ENCODE data around the gene FXYD7. TPM values are rescaled to one million over a fixed set of nuclear protein-coding genes. Genes with fewer than 3 reads are reported as not detected.

Gene FXYD7
- total and polyA plus RNA-seq, 2 of the 4 experiments (the other 2 are of a cell fraction), result 0.31 TPM; not detected in 1

- Histone ChIP-seq H3K9ac (ENCODE audit: low read depth, low read length) (no peak overlapping the region), H3K4ac (ENCODE audit: low read depth, low read length) (no peak overlapping the region), H3K23ac (ENCODE audit: low read depth, low read length) (no peak overlapping the region), H3K14ac (replicated peaks; ENCODE audit: low read depth, low read length) (no peak overlapping the region), H3K18ac (ENCODE audit: low read depth, low read length) (no peak overlapping the region), H2AK9ac (replicated peaks; ENCODE audit: low read depth, low read length, poor library complexity) (no peak overlapping the region), H3K4me2 (ENCODE audit: low read depth, low read length) (no peak overlapping the region), H3K56ac (ENCODE audit: extremely low read depth, insufficient read depth, low read length) (no peak overlapping the region), H4K8ac (ENCODE audit: low read depth in 2 of 2, low read length in 2 of 2) (no peak overlapping the region), H3K79me1 (ENCODE audit: low read depth in 1 of 2, low read length in 2 of 2) (no peaks in the 10 kb centered on the region), H2BK5ac (ENCODE audit: low read depth, low read length, poor library complexity, severe bottlenecking) (no peak overlapping the region), H2AK5ac (ENCODE audit: low read depth, low read length) (no peak overlapping the region), H2BK120ac (ENCODE audit: low read depth, low read length) (no peak overlapping the region), H3K9me1 (ENCODE audit: insufficient read depth, low read length) (no peaks in the 10 kb centered on the region), H3K36me3 (ENCODE audit: control insufficient read depth, insufficient read depth, low read length) (no peaks in the 10 kb centered on the region), H4K20me1 (ENCODE audit: insufficient read depth, low read length) (no peaks in the 10 kb centered on the region), H2AFZ (replicated peaks; ENCODE audit: low read length, poor library complexity) (no peak overlapping the region), H3K4me1 (ENCODE audit: control insufficient read depth, insufficient read depth, low read length) (no peaks in the 10 kb centered on the region), H4K91ac (ENCODE audit: insufficient read depth, low read depth, low read length) (no peak overlapping the region), H3K27ac (ENCODE audit: insufficient read depth, low read length) (no peak overlapping the region), H4K5ac (ENCODE audit: low read depth, low read length) (no peak overlapping the region), H3K9me3 (ENCODE audit: control insufficient read depth, insufficient read depth, low read length) (no peaks in the 10 kb centered on the region), H3K4me3 (ENCODE audit: insufficient read depth, low read depth, low read length) (no peak overlapping the region), H3K27me3 (ENCODE audit: control insufficient read depth, insufficient read depth, low read length) (peaks cover 3% of the 10 kb centered on the region; the same call in 1 of the 2 replicates), H2BK20ac (ENCODE audit: low read depth, low read length) (no peak overlapping the region), H2BK15ac (ENCODE audit: low read depth, low read length) (no peak overlapping the region)
- BruUV-seq (replicated peaks), result no TSS peak
- dilution Hi-C loops (cut with HindIII; ENCODE audit: low sequenced_read_pairs, unreplicated experiment) (no loop called here), intact Hi-C loops (cut with micrococcal nuclease) (no loop called here), in situ Hi-C loops (cut with MboI; ENCODE audit: low sequenced_read_pairs) (no loop called here)
- 60% methylated on average over 1 of the region's 4 CpGs; no CpG with 5 or more reads in 1 of the 2 experiments for WGBS, 2 experiments (ENCODE audit: extremely low coverage in 2 of 2, insufficient read length in 1 of 2)
- ATAC-seq (ENCODE audit: low read depth) (no peak), DNase-seq (no peak)
- ChIA-PET CTCF (no interaction called here), POLR2A (ENCODE audit: unreplicated experiment) (no interaction called here)
- TF ChIP-seq CHD1 (IDR thresholded peaks at IDR 0.05; ENCODE audit: low read depth, low read length) (no peak), FOS (IDR thresholded peaks at IDR 0.05; ENCODE audit: low read depth, low read length) (no peak), RFX5 (IDR thresholded peaks at IDR 0.05; ENCODE audit: low read depth, low read length) (no peak), MAFK (IDR thresholded peaks at IDR 0.05; ENCODE audit: low read depth, low read length) (no peak)
Observed at GRCh38 chr19:35094656-35095055, 48.4 kb upstream of the FXYD7 start.
